ENCODE results near the gene KMT2A. TPM values are rescaled to one million over a fixed set of nuclear protein-coding genes. Genes with fewer than 3 reads are reported as not detected.
"Not testable (repeated sequence)": the region's sequence is repeated elsewhere in the genome, so short reads cannot be mapped to it uniquely, and the experiment has no call there.

KMT2A gene
- total RNA-seq, 1 donor from 2014 or later, result 41.4 TPM

DNA sequence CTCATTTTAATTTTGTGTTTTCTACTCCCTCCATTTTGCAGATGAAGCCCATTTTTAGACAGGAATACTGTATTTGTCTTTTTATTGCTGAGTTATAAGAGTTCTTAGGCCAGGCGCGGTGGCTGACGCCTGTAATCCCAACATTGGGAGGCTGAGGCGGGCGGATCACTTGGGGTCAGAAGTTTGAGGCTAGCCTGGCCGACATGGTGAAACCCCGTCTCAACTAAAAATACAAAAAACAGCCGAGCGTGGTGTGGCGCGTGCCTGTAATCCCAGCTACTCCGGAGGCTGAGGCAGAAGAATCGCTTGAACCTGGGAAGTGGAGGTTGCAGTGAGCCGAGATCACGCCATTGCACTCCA, 135.4 kb downstream of the KMT2A start:
- intact Hi-C loops (cut with DNase I), result loop anchor here (5.0 kb wide), 1 partner anchor 41 kb away; no protein-coding TSS in a partner anchor
- DNase-seq (ENCODE audit: low spot score), result not testable (repeated sequence)

GRCh38 chr11:118572061-118572980, 136.0 kb downstream of the KMT2A start, which contains the start of gene ARCN1:
Gene ARCN1, plus strand, starts transcription at chr11:118572409. Its CDS starts 139 bp downstream, at chr11:118572548.
- DNase-seq (ENCODE audit: low spot score), result peak; percentile 93
- intact Hi-C loops (cut with DNase I), result loop anchor here (5.0 kb wide), 1 partner anchor 40 kb away; no protein-coding TSS in a partner anchor

DNA sequence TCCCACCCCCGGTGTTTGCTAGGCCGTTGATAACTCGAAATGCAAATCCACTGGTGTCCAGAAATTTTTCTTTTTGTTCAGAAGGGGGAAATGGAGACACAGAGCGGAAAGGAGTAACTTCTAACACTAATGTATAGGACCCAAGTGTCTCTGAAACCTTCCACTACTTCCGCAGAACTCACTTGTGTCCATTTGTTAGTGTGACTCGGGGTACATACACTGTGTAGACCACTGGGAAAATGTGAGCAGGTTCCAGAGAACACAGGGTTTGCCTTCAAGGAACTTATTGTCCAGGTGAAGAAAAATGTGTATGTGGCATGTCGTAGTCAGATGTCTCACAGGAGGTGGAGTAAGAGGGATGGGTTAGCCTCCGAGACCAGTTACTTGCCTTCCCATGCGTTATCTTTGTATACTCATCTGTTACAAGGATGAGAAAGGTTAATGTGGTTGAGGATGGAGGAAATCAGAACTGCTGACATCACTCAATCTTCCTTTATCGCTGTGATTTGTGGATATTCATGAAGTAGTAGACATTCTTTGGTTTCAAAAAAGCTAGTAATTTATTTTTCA, 136.8 kb downstream of the KMT2A start:
- intact Hi-C loops (cut with DNase I), result loop anchor here (5.0 kb wide), 1 partner anchor 39 kb away; no protein-coding TSS in a partner anchor
- no peak for DNase-seq (ENCODE audit: low spot score)

DNA sequence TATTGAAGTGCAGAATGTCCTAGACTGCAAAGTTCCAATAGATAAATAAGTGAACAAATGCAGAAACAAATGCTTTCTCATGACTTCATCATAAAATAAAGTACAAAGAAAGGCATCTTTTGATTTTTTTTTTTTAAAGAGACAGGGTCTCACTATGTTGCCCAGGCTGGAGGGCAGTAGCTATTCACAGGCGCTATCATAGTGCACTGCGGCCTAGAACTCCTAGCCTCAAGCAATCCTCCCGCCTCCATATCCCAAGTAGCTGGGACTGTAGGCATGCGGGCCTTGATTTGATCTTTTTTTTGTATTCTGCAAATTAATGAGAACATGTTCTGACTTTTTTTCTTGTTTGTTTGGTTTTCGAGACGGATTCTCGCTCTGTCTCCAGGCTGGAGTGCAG, 138.3 kb downstream of the KMT2A start:
- intact Hi-C loops (cut with DNase I), result loop anchor here (5.0 kb wide), 1 partner anchor 38 kb away; no protein-coding TSS in a partner anchor
- no peak for DNase-seq (ENCODE audit: low spot score)

Other genes with a start within 250 kb of the KMT2A start
- gene JAML, start 211.5 kb upstream of the KMT2A start, total RNA-seq, result 5.4 TPM
- 3.8 TPM for gene MPZL3, start 184.1 kb upstream of the KMT2A start, total RNA-seq
- 24.2 TPM for gene MPZL2, start 172.2 kb upstream of the KMT2A start, total RNA-seq
- 0.48 TPM for gene CD3E, start 131.8 kb upstream of the KMT2A start, total RNA-seq
- 0.62 TPM for gene CD3D, start 93.8 kb upstream of the KMT2A start, total RNA-seq
- 0.24 TPM for gene CD3G, start 92.1 kb upstream of the KMT2A start, total RNA-seq
- gene UBE4A, start 76.9 kb upstream of the KMT2A start, total RNA-seq, result 38.3 TPM
- 600 TPM for gene ATP5MG, start 34.9 kb upstream of the KMT2A start, total RNA-seq
- gene TTC36, start 91.0 kb downstream of the KMT2A start, total RNA-seq, result 0.62 TPM
- 8.0 TPM for gene TMEM25, start 94.7 kb downstream of the KMT2A start, total RNA-seq
- 24.0 TPM for gene IFT46, start 129.4 kb downstream of the KMT2A start, total RNA-seq
- gene ARCN1, start 135.9 kb downstream of the KMT2A start, total RNA-seq, result 118 TPM
- 155 TPM for gene PHLDB1, start 171.1 kb downstream of the KMT2A start, total RNA-seq
- gene TREH, start 243.2 kb downstream of the KMT2A start, total RNA-seq, result not detected